Kidney capillary endothelial cell (primary cell): ENCODE measurements around the gene RPL7A.
A peak's percentile ranks its signal among the peaks of the same experiment; 100 is the strongest.
"Not testable (repeated sequence)": the region's sequence is repeated elsewhere in the genome, so short reads cannot be mapped to it uniquely, and the experiment has no call there.

Experiments
- DNase-seq: peaks from one replicate; pipeline ENCODE4 v3.0.0-alpha.2; 2018; ENCODE audit warnings: low spot score

RPL7A gene

DNA sequence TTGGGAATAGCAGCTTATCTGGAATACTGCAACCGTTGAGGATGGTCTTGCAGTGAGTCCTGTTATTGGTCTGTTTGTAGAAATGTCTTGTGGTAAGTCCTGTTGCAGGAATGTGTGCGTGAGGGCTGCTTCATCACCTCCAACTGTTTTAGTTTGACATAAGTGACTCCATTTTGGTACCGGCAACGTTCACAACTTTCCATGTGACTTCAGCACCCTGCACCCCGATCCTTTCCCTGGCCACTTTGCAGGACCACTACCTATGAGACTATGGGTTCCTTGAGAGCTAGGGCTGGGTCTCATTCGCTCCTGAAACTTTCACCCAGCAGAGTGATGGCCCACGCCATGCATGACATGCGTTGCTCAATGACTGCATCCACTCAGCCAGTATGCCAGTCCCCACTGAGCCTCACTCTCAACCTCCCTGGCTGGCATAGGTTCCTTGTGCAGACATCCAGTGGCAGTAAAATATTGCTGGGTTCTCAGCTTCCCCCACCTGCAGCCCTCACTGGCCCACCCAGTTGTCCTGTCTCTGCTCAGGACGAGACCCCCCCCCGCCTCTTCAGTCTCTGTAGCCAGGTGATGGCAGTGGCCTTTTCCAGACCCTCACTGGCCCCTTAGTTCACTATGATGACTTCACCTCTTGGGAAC, 20.1 kb upstream of the RPL7A start:
- DNase-seq, result no peak

- not testable (repeated sequence) for DNase-seq
These were observed 18.5 kb upstream of the RPL7A start for GRCh38 chr9:133329306-133330156.

- no peak for DNase-seq
These were observed 16.8 kb upstream of the RPL7A start for GRCh38 chr9:133331221-133331620.

- no peak for DNase-seq
These were observed 16.2 kb upstream of the RPL7A start for GRCh38 chr9:133331641-133332380.

GRCh38 chr9:133332381-133332730, 15.7 kb upstream of the RPL7A start:
- no peak for DNase-seq

DNA sequence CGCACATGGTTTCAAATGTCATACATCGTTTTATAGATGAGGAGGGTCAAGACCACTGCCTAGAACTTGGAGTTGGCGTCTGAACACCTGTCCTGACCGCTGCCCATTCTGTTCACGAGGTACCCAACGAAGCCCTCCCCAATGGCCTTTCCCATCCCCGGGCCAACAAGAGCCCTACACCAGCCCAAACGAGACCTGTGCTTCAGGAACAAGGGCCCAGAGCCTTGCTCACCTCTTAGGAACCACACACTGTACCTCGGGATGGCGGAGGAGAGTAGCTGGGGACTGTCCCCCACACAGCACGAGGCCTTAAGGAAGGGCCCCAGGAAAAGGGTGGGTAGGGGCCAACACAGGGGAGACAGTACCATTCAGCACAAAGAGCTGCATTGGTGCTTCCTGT, 15.0 kb upstream of the RPL7A start:
- no peak for DNase-seq

DNA sequence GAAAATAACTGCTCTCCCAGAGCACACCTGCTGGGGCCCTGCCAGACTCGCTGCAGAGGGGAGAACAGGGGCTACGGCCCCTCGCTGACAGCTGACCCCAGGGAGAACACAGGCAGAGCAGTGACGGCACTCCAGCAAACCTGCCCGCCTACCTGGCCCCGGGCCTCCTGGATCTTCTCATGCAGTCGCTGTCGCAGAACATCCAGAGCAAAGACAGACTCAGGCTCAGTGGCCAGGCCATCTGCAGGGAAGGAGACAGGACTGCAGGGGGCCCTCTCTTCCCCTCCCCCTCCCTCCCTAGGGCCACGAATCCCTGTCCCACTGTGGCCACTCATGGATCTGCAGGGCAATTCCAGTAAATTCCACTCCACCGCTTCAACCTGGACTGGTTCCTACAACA, 14.5 kb upstream of the RPL7A start:
- no peak for DNase-seq

- no peak for DNase-seq
These were observed 13.9 kb upstream of the RPL7A start for GRCh38 chr9:133334161-133334560.

DNA sequence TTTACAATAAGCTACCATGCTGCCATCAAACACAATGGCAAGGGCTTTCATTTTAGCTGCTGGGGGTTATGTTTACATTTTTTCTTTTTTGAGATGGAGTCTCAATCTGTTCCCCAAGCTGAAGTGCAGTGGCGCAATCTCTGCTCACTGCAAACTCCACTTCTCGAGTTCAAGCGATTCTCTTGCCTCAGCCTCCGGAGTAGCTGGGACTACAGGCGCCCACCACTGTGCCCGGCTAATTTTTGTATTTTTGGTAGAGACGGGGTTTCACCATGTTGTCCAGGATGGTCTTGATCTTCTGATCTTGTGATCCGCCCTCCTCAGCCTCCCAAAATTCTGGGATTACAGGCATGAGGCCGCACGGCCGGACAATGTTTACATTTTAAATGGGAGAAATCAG, 13.1 kb upstream of the RPL7A start:
- not testable (repeated sequence) for DNase-seq

DNA sequence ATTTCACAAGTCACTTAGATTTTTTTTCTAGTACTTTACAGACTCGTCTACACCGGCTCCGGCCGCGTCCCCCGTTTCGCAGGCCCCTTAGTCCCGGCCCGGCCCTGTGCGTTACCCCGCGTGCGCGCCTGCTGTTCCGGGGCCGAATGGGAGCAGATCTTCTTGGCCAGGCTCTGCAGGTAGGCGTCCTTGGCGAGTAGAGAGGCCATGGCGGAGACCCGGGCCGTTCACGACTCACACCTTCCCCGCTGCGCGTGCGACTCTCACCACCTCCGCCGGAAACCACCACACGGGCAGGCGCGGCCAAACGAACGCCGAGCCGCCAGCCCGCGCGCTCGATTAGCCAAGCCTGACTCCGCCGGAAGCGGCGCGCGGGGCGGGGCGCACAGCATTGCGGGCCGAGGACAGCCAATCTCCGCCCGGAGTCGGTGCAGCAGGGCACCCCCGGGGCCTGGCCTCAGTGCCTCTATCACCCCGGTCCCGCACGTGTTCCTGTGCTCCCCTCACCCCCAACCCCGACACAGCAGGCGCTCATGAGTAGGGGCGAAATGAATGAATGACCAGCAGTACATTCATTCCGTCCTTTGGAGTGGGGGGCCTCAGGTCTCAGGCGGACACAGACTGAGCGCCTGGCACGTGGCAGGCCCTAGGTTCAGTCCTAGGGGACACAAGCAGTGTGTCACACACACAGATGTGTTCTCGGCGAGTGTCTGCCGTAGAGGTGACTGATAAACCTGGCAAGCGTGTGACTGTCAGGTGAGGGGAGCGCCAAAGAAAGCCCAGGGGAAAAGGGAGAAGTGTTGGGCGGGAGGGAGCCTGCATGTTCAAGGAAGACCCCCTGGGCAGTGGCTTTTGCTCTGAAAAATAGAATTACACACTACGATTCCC, 11.8 kb upstream of the RPL7A start, which contains the start of gene SURF6:
SURF6 (minus strand) TSS at position 265 of the 888 bp plus-strand sequence; CDS start at position 209, 56 bp downstream.
- peak; percentile 80 for DNase-seq

- DNase-seq, result no peak
These were observed 8.4 kb upstream of the RPL7A start for GRCh38 chr9:133339641-133340040.

DNA sequence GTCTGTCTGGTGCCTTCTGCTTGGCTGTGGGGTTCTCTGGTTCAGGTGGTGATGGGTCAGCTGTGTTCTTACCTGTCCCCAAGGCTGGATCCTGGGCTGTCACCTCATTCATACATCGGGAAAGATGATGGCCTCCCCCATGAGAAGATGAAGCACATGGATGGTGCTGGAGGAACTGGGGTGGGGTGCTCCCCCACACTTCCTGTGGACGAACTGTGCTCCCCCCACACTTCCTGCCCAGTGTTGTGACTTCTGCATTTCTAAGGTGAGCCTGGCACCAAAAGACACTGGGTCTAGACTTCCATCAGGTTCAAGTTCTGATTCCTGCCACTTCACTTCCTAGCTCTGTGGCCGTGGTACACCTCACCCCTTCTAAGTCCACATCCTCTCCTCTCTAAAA, 7.8 kb upstream of the RPL7A start:
- DNase-seq, result no peak

DNA sequence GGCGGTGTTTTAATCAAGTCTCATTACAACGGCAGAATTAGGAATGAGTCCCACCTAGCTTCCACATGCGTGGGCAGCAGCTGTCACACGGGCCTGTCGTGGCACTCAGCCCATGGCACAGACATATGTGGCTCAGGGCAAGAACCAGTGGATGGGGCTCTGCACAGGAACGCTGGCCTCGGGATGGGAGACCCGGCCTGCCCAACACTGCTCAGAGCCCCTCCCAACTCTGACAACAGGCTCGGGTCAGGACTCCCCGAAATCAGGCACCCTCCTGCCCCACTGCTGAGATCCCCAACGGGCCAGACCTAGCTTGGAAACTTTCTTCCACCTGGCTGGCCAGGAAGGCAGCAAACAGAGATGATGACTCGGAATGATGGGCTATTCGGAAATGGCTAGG, 7.1 kb upstream of the RPL7A start:
- DNase-seq, result no peak

- DNase-seq, result no peak
These were observed 6.5 kb upstream of the RPL7A start for GRCh38 chr9:133341369-133342068.

GRCh38 chr9:133342069-133342406, 6.0 kb upstream of the RPL7A start:
- no peak for DNase-seq

DNA sequence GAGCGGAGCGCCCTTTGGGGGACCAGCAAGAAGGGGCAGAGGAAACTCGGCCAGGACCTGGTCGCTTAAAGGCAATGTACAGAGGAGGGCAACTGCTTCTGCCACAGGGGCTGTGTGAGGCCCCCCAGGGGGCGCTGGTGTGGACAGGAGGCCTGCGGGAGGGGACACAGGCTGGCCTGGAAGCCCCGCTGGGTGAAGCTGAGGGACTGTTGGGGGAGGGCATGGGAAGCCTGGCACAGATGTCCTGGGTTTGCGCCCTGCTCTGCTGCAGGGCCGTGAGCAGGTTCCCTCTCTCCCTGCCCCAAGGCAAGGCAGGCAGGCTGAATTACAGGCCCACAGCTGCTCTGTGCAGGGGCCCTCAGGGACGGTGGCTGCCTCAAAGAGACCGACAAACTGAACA, 5.4 kb upstream of the RPL7A start:
- no peak for DNase-seq

DNA sequence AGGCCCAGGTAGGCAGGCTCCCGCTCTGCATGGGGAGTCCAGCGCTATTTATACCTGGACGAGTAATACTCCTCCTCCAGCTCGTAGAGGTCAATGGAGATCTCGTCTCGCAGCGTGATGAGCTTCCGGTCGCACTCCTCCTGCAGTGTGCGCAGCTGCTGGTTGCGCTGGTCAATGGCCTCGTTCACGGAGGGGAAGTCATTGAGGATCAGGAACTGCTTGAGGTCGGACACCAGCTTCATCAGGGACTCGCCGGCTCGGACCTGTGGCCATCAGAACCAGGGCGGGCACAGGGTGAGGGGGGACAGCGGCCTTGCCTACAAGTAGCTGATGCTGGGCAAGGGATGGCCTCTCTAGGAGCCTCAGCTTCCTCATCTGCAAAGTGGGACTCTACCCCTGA, 3.9 kb upstream of the RPL7A start:
- no peak for DNase-seq

DNA sequence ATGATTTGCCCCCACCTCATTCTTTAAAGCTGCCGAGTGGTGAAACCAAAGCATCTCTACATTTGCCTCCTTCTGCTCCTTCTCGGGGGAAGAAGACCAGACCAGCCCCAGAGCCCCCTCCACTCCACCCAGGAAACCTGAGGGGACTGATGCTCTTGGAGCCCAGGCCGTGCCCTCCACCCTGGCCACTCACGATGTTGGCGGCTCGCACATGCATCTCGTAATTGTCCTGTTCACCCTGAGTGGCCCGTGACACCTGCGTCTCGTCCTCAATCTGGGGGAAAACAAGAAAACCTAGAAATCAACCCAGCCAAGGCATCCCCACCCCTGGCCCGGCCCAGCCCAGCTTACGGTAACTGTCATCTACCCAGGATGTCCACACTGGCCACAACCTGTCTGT, 3.0 kb upstream of the RPL7A start:
- no peak for DNase-seq

- no peak for DNase-seq
These were observed 2.4 kb upstream of the RPL7A start for GRCh38 chr9:133345596-133345995.

GRCh38 chr9:133346021-133346785, 1.8 kb upstream of the RPL7A start:
- no peak for DNase-seq
